Measurements from ENCODE around the gene FARS2. TPM values are rescaled to one million over a fixed set of nuclear protein-coding genes. Genes with fewer than 3 reads are reported as not detected.

FARS2 gene
- total and polyA plus RNA-seq, 2 of the 13 experiments (the other 11 are each of a cell fraction or from before 2014, with no cell fraction given), result 15.4 to 26.0 TPM

- TF ChIP-seq ZBTB49 (CRISPR knock-in tag; IDR thresholded peaks at IDR 0.05; ENCODE audit: borderline replicate concordance), result 0 out of 2 replicates have a peak, but pooled peaks have one; percentile 44
- TF ChIP-seq KMT2B (CRISPR knock-in tag; IDR thresholded peaks at IDR 0.05), result peak; percentile 88
- peak; percentile 90 for TF ChIP-seq ZNF547 (CRISPR knock-in tag; IDR thresholded peaks at IDR 0.05)
- 0 out of 2 replicates have a peak, but pooled peaks have one; percentile 30 for TF ChIP-seq ISX (CRISPR knock-in tag; conservative IDR thresholded peaks at IDR 0.05)
- TF ChIP-seq ZNF180 (CRISPR knock-in tag; IDR thresholded peaks at IDR 0.05; ENCODE audit: borderline replicate concordance, low read depth), result no peak
- TF ChIP-seq NRL (CRISPR knock-in tag; IDR thresholded peaks at IDR 0.05; ENCODE audit: borderline replicate concordance), result peak; percentile 61; the same call in 1 of the 2 replicates
- peak; percentile 31; the same call in 1 of the 2 replicates for TF ChIP-seq KDM5B (CRISPR knock-in tag; IDR thresholded peaks at IDR 0.05; ENCODE audit: borderline replicate concordance)
- peak; percentile 54; the same call in 1 of the 2 replicates for TF ChIP-seq ATF2 (CRISPR knock-in tag; IDR thresholded peaks at IDR 0.05)
- peak; percentile 19; the same call in 1 of the 2 replicates for TF ChIP-seq ZHX2 (IDR thresholded peaks at IDR 0.05; ENCODE audit: low read depth)
- no peak; the same call in 1 of the 2 replicates for TF ChIP-seq ZHX2 (CRISPR knock-in tag; IDR thresholded peaks at IDR 0.05; ENCODE audit: borderline replicate concordance)
- 0 out of 2 replicates have a peak, but pooled peaks have one; percentile 8 for TF ChIP-seq MIER2 (CRISPR knock-in tag; IDR thresholded peaks at IDR 0.05)
- TF ChIP-seq GATAD1 (CRISPR knock-in tag; IDR thresholded peaks at IDR 0.05), result peak; percentile 96
- no peak for TF ChIP-seq ZKSCAN1 (IDR thresholded peaks at IDR 0.05; ENCODE audit: low read length)
- TF ChIP-seq CENPX (CRISPR knock-in tag; IDR thresholded peaks at IDR 0.05), result no peak
- peak; percentile 30; the same call in 1 of the 2 replicates for TF ChIP-seq TBX3 (IDR thresholded peaks at IDR 0.05; ENCODE audit: borderline replicate concordance)
- peak; percentile 63; the same call in 1 of the 2 replicates for TF ChIP-seq TMF1 (CRISPR knock-in tag; IDR thresholded peaks at IDR 0.05; ENCODE audit: low read depth)
- peak; percentile 96 for TF ChIP-seq YEATS4 (CRISPR knock-in tag; IDR thresholded peaks at IDR 0.05; ENCODE audit: borderline replicate concordance)
- no peak for TF ChIP-seq JDP2 (CRISPR knock-in tag; IDR thresholded peaks at IDR 0.05; ENCODE audit: borderline replicate concordance)
- no peak for TF ChIP-seq ZNF282 (IDR thresholded peaks at IDR 0.05; ENCODE audit: partially characterized antibody)
Measured at GRCh38 chr6:5260661-5261544, at the start of gene FARS2, which contains the start of gene LYRM4 (continued).

All from HepG2 (cell line).